Neural progenitor cell (in vitro differentiated cells): ENCODE data around the gene ITGAL.

Source experiments
- CTCF ChIP-seq: fragments of 200-600 bp; sonication (generic); IDR thresholded peaks from 2 replicates; pipeline ENCODE4 v1.5.1; 2017; ENCODE audit warnings: antibody characterized with exemption, mild to moderate bottlenecking
- EZH2 ChIP-seq: fragments of 200-600 bp; sonication (generic); IDR thresholded peaks from 2 replicates; pipeline ENCODE4 v1.6.1; 2017; ENCODE audit warnings: antibody characterized with exemption, mild to moderate bottlenecking, moderate library complexity

- no peak for TF ChIP-seq CTCF
- no peak for TF ChIP-seq EZH2
Measured at GRCh38 chr16:30559690-30560089, 87.1 kb downstream of the ITGAL start.
